Fibroblast of lung (primary cell): ENCODE measurements around the gene CAMK2B.

Experiments used
- EZH2 ChIP-seq: IDR thresholded peaks from 2 replicates; pipeline ENCODE4 v1.5.1; 2012; ENCODE audit warnings: low read length, control low read depth, mild to moderate bottlenecking; ENCODE audit errors: missing control alignments
- TF ChIP-seq, protein P1 (sequence below), 2 donors: IDR thresholded peaks in 1 of 2; conservative IDR thresholded peaks in 1 of 2; 1 replicate in 1 of 2; 2 replicates in 1 of 2; pipeline ENCODE4 v1.5.1; 2011 to 2012; ENCODE audit warnings: low read length in 2 of 2, control low read depth in 1 of 2, inconsistent platforms in 1 of 2, low read depth in 1 of 2, mild to moderate bottlenecking in 1 of 2

- TF ChIP-seq, protein P1, sequence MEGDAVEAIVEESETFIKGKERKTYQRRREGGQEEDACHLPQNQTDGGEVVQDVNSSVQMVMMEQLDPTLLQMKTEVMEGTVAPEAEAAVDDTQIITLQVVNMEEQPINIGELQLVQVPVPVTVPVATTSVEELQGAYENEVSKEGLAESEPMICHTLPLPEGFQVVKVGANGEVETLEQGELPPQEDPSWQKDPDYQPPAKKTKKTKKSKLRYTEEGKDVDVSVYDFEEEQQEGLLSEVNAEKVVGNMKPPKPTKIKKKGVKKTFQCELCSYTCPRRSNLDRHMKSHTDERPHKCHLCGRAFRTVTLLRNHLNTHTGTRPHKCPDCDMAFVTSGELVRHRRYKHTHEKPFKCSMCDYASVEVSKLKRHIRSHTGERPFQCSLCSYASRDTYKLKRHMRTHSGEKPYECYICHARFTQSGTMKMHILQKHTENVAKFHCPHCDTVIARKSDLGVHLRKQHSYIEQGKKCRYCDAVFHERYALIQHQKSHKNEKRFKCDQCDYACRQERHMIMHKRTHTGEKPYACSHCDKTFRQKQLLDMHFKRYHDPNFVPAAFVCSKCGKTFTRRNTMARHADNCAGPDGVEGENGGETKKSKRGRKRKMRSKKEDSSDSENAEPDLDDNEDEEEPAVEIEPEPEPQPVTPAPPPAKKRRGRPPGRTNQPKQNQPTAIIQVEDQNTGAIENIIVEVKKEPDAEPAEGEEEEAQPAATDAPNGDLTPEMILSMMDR (conservative IDR thresholded peaks at IDR 0.05 in 1 of 2, IDR thresholded peaks at IDR 0.05 in 1 of 2; ENCODE audit: low read depth in 1 of 2, low read length in 2 of 2): no peak
- no peak for TF ChIP-seq EZH2
Observed at GRCh38 chr7:44288811-44289340, 36.5 kb downstream of the CAMK2B start.
